ENCODE measurements around the gene MS4A4E.

DNA sequence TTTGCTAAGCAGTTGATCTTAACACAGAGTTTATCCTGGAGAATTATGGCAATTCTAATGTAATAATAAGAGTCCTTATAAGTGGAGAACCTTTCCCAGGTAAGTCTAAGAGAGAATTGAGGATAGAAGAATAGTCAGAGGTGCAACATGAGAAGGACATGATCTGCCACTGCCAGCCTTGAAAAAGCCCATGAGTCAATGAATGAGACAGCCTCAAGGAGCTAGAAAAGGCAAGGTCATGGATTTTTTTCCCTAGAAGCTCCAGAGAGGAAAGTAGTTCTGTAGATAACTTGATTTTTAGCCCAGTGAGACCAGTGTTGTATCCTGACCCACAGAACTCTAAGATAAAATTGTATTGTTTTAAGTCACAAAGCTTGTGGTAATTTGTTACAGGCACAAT lies 77.0 kb downstream of the MS4A4E start:
- TF ChIP-seq POLR2A (IDR thresholded peaks at IDR 0.05) (no peak), EP300 (IDR thresholded peaks at IDR 0.05) (no peak)
- TF ChIP-seq, protein P1, sequence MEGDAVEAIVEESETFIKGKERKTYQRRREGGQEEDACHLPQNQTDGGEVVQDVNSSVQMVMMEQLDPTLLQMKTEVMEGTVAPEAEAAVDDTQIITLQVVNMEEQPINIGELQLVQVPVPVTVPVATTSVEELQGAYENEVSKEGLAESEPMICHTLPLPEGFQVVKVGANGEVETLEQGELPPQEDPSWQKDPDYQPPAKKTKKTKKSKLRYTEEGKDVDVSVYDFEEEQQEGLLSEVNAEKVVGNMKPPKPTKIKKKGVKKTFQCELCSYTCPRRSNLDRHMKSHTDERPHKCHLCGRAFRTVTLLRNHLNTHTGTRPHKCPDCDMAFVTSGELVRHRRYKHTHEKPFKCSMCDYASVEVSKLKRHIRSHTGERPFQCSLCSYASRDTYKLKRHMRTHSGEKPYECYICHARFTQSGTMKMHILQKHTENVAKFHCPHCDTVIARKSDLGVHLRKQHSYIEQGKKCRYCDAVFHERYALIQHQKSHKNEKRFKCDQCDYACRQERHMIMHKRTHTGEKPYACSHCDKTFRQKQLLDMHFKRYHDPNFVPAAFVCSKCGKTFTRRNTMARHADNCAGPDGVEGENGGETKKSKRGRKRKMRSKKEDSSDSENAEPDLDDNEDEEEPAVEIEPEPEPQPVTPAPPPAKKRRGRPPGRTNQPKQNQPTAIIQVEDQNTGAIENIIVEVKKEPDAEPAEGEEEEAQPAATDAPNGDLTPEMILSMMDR (IDR thresholded peaks at IDR 0.05): no peak
